WTC11 (cell line): ENCODE data around the gene RCBTB2. TPM values are rescaled to one million over a fixed set of nuclear protein-coding genes. Genes with fewer than 3 reads are reported as not detected.

Source experiments
- ATAC-seq: fragments of 200-7000 bp; cut with Tn5 transposase; 2 replicates; pipeline ENCODE4 v1.10.0; 2021; ENCODE audit warnings: mild to moderate bottlenecking, moderate library complexity
- CTCF ChIA-PET: fragments of 300-600 bp; sonication (Branson Sonifier 250); formaldehyde crosslinking; loops from one replicate; lab custom pipeline; 2021; ENCODE audit warnings: antibody characterized with exemption; lab: Charles Lee
- POLR2A ChIA-PET: fragments of 350-600 bp; sonication (Branson Sonifier 250); formaldehyde crosslinking; loops from one replicate; lab custom pipeline; 2021; ENCODE audit warnings: antibody characterized with exemption; lab: Charles Lee
- DNase-seq: peaks from one replicate; pipeline ENCODE4 v3.0.0; 2021; ENCODE audit warnings: low spot score
- H3K27ac Mint-ChIP-seq: 2 replicates; pipeline ENCODE4 v1.8.0; 2021; ENCODE audit warnings: mixed read lengths
- H3K27me3 Mint-ChIP-seq: 2 replicates; pipeline ENCODE4 v1.8.0; 2021; ENCODE audit warnings: low read depth, mild to moderate bottlenecking, moderate library complexity, mixed read lengths
- H3K36me3 Mint-ChIP-seq: 2 replicates; pipeline ENCODE4 v1.8.0; 2021; ENCODE audit warnings: mixed read lengths
- H3K4me1 Mint-ChIP-seq: 2 replicates; pipeline ENCODE4 v1.8.0; 2022; ENCODE audit warnings: mixed read lengths
- H3K4me3 Mint-ChIP-seq: 2 replicates; pipeline ENCODE4 v1.8.0; 2021; ENCODE audit warnings: mild to moderate bottlenecking, moderate library complexity, mixed read lengths
- H3K9me3 Mint-ChIP-seq: 2 replicates; pipeline ENCODE4 v1.8.0; 2021; ENCODE audit warnings: mixed read lengths
- ATF1 ChIP-seq: sonication (generic); formaldehyde crosslinking; IDR thresholded peaks from 2 replicates; pipeline ENCODE4 v1.8.1; 2023; ENCODE audit warnings: mild to moderate bottlenecking, moderate library complexity, missing genetic modification reagents
- ATF2 ChIP-seq: sonication (generic); formaldehyde crosslinking; IDR thresholded peaks from 2 replicates; pipeline ENCODE4 v1.8.1; 2022; ENCODE audit warnings: low read depth, missing genetic modification reagents, borderline replicate concordance
- CREB1 ChIP-seq: sonication (generic); formaldehyde crosslinking; IDR thresholded peaks from 2 replicates; pipeline ENCODE4 v1.8.0; 2023; ENCODE audit warnings: mild to moderate bottlenecking, missing genetic modification reagents
- CTCF ChIP-seq: fragments of 200-600 bp; IDR thresholded peaks from 2 replicates; pipeline ENCODE4 v1.8.0; 2022; ENCODE audit warnings: antibody characterized with exemption
- E2F5 ChIP-seq: sonication (generic); formaldehyde crosslinking; IDR thresholded peaks from 2 replicates; pipeline ENCODE4 v1.8.1; 2022; ENCODE audit warnings: mild to moderate bottlenecking, moderate library complexity, missing genetic modification reagents
- ETV6 ChIP-seq: sonication (generic); formaldehyde crosslinking; IDR thresholded peaks from 2 replicates; pipeline ENCODE4 v1.8.1; 2022; ENCODE audit warnings: mild to moderate bottlenecking, missing genetic modification reagents
- GABPB1 ChIP-seq: sonication (generic); formaldehyde crosslinking; IDR thresholded peaks from 2 replicates; pipeline ENCODE4 v1.8.1; 2023; ENCODE audit warnings: mild to moderate bottlenecking, missing genetic modification reagents
- HMGA2 ChIP-seq: fragments of 250-450 bp; sonication (Bioruptor Pico); IDR thresholded peaks from 2 replicates; pipeline ENCODE4 v1.4.0; 2021; ENCODE audit warnings: mild to moderate bottlenecking, moderate library complexity
- KAT7 ChIP-seq: sonication (generic); formaldehyde crosslinking; IDR thresholded peaks from 2 replicates; pipeline ENCODE4 v1.8.1; 2023; ENCODE audit warnings: missing genetic modification reagents, mild to moderate bottlenecking, borderline replicate concordance
- MAX ChIP-seq: sonication (generic); formaldehyde crosslinking; IDR thresholded peaks from 2 replicates; pipeline ENCODE4 v1.8.0; 2022; ENCODE audit warnings: mild to moderate bottlenecking, missing genetic modification reagents
- MLX ChIP-seq: sonication (generic); formaldehyde crosslinking; IDR thresholded peaks from 2 replicates; pipeline ENCODE4 v1.8.1; 2023; ENCODE audit warnings: mild to moderate bottlenecking, missing genetic modification reagents, moderate library complexity
- NFATC4 ChIP-seq: fragments of 250-450 bp; sonication (Bioruptor Pico); IDR thresholded peaks from 2 replicates; pipeline ENCODE4 v1.9.0; 2021; ENCODE audit warnings: mild to moderate bottlenecking
- NR1H2 ChIP-seq: sonication (generic); formaldehyde crosslinking; IDR thresholded peaks from 2 replicates; pipeline ENCODE4 v1.9.0; 2021; ENCODE audit warnings: mild to moderate bottlenecking, moderate library complexity, missing genetic modification reagents
- PRRX2 ChIP-seq: fragments of 250-450 bp; sonication (Bioruptor Pico); IDR thresholded peaks from 2 replicates; pipeline ENCODE4 v1.8.0; 2021; ENCODE audit warnings: mild to moderate bottlenecking
- RELA ChIP-seq: sonication (generic); formaldehyde crosslinking; IDR thresholded peaks from 2 replicates; pipeline ENCODE4 v1.8.1; 2022; ENCODE audit warnings: missing genetic modification reagents, mild to moderate bottlenecking, borderline replicate concordance
- SMAD4 ChIP-seq: sonication (generic); formaldehyde crosslinking; IDR thresholded peaks from 2 replicates; pipeline ENCODE4 v1.8.0; 2022; ENCODE audit warnings: mild to moderate bottlenecking, missing genetic modification reagents
- SP1 ChIP-seq: sonication (generic); formaldehyde crosslinking; conservative IDR thresholded peaks from 2 replicates; pipeline ENCODE4 v1.8.1; 2022; ENCODE audit warnings: missing genetic modification reagents
- TEAD1 ChIP-seq: sonication (generic); formaldehyde crosslinking; IDR thresholded peaks from 2 replicates; pipeline ENCODE4 v1.8.0; 2022; ENCODE audit warnings: mild to moderate bottlenecking, missing genetic modification reagents
- ZMAT4 ChIP-seq: fragments of 250-450 bp; sonication (Bioruptor Pico); IDR thresholded peaks from 2 replicates; pipeline ENCODE4 v1.9.0; 2021; ENCODE audit warnings: mild to moderate bottlenecking
- ZNF219 ChIP-seq: sonication (generic); formaldehyde crosslinking; IDR thresholded peaks from 2 replicates; pipeline ENCODE4 v1.8.0; 2023; ENCODE audit warnings: missing genetic modification reagents, mild to moderate bottlenecking, borderline replicate concordance
- ZNF281 ChIP-seq: sonication (generic); formaldehyde crosslinking; IDR thresholded peaks from 2 replicates; pipeline ENCODE4 v1.8.0; 2023; ENCODE audit warnings: mild to moderate bottlenecking, missing genetic modification reagents
- ZNF532 ChIP-seq: fragments of 250-450 bp; sonication (Bioruptor Pico); IDR thresholded peaks from 2 replicates; pipeline ENCODE4 v1.9.0; 2021; ENCODE audit warnings: mild to moderate bottlenecking, borderline replicate concordance
- ZNF671 ChIP-seq: fragments of 250-450 bp; sonication (Bioruptor Pico); IDR thresholded peaks from 2 replicates; pipeline ENCODE4 v1.8.0; 2021; ENCODE audit warnings: mild to moderate bottlenecking
- total RNA-seq: library from RNA; stranded (reverse); gene quantifications from 3 replicates; pipeline ENCODE4 v1.2.3, GENCODE V29; 2021

The RCBTB2 gene
- total RNA-seq, 1 experiment from 2014 or later: 6.6 TPM

- POLR2A ChIA-PET: interaction anchor here (0.6 kb wide), 1 partner anchor 802 kb away, joined by 3 read pairs; no protein-coding TSS in a partner anchor
- DNase-seq: no peak
- H3K27ac Mint-ChIP-seq: no peak overlapping the region
- peaks cover 13% of the 10 kb centered on the region for H3K36me3 Mint-ChIP-seq
- H3K4me3 Mint-ChIP-seq: no peak overlapping the region
- no peaks in the 10 kb centered on the region for H3K27me3 Mint-ChIP-seq
- CTCF ChIA-PET: interaction anchor here (1.0 kb wide), 1 partner anchor 20 kb away, joined by 4 read pairs; no protein-coding TSS in a partner anchor
- peaks cover 4% of the 10 kb centered on the region for H3K4me1 Mint-ChIP-seq
- peaks cover 19% of the 10 kb centered on the region for H3K9me3 Mint-ChIP-seq
- TF ChIP-seq CTCF: no peak
- no peak for TF ChIP-seq CREB1 (CRISPR knock-in tag)
- no peak for TF ChIP-seq ZMAT4 (CRISPR knock-in tag)
- TF ChIP-seq MLX: no peak
- no peak for TF ChIP-seq MAX (CRISPR knock-in tag)
- TF ChIP-seq ZNF281 (CRISPR knock-in tag): no peak
- TF ChIP-seq NFATC4 (CRISPR knock-in tag): no peak
- no peak for TF ChIP-seq NR1H2
- no peak for TF ChIP-seq HMGA2 (CRISPR knock-in tag)
- TF ChIP-seq TEAD1: no peak
- TF ChIP-seq KAT7 (CRISPR knock-in tag): no peak
- no peak for TF ChIP-seq GABPB1 (CRISPR knock-in tag)
- no peak for TF ChIP-seq ZNF219
- no peak for TF ChIP-seq ATF1 (CRISPR knock-in tag)
- TF ChIP-seq SP1 (CRISPR knock-in tag): no peak
- TF ChIP-seq PRRX2 (CRISPR knock-in tag): no peak
- TF ChIP-seq RELA (CRISPR knock-in tag): no peak
- TF ChIP-seq E2F5 (CRISPR knock-in tag): no peak
- no peak for TF ChIP-seq ETV6
- no peak for TF ChIP-seq SMAD4
- ATAC-seq: no peak
Observed at GRCh38 chr13:48559638-48560320, 26.9 kb upstream of the RCBTB2 start.

- no peak for ATAC-seq
- Mint-ChIP-seq H3K36me3 (peaks cover 20% of the 10 kb centered on the region), H3K4me3 (no peak overlapping the region), H3K9me3 (peaks cover 36% of the 10 kb centered on the region), H3K27me3 (no peaks in the 10 kb centered on the region), H3K27ac (no peak overlapping the region), H3K4me1 (peaks cover 4% of the 10 kb centered on the region)
- DNase-seq: no peak
- POLR2A ChIA-PET: interaction anchor here (0.7 kb wide), 1 partner anchor 27 kb away, joined by 3 read pairs; no protein-coding TSS in a partner anchor
- CTCF ChIA-PET: interaction anchor here (0.8 kb wide), 1 partner anchor 23 kb away, joined by 3 read pairs; no protein-coding TSS in a partner anchor
- TF ChIP-seq KAT7 (CRISPR knock-in tag): no peak
- TF ChIP-seq ZNF532: no peak
- TF ChIP-seq ATF2 (CRISPR knock-in tag): no peak
- TF ChIP-seq ETV6: no peak
- no peak for TF ChIP-seq ZNF671 (CRISPR knock-in tag)
Observed at GRCh38 chr13:48556817-48557216, 23.9 kb upstream of the RCBTB2 start.
